ENCODE data around the gene XYLT2.

XYLT2 gene

DNA sequence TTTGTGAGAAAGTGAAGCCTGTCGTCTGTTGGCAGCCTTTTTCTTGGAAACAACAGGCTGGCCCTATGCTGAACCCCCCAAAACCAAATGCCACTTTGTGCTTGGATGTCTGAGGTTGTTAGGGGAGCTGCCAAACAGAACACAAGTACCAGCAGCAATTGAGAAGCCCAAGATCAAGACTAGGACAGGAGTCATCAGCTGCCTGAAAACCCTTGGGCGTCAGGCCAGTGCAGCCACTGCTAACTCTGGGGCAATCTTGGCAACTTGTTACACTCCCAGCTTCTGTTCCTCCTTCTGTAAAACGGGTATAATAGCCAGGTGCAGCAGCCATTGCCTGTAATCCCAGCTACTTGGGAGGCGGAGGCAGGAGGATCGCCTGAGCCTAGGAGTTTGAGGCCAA lies 60.7 kb downstream of the XYLT2 start:
- TF ChIP-seq EZH2phosphoT487 (IDR thresholded peaks at IDR 0.05; ENCODE audit: borderline replicate concordance), result no peak
- TF ChIP-seq, protein P1, sequence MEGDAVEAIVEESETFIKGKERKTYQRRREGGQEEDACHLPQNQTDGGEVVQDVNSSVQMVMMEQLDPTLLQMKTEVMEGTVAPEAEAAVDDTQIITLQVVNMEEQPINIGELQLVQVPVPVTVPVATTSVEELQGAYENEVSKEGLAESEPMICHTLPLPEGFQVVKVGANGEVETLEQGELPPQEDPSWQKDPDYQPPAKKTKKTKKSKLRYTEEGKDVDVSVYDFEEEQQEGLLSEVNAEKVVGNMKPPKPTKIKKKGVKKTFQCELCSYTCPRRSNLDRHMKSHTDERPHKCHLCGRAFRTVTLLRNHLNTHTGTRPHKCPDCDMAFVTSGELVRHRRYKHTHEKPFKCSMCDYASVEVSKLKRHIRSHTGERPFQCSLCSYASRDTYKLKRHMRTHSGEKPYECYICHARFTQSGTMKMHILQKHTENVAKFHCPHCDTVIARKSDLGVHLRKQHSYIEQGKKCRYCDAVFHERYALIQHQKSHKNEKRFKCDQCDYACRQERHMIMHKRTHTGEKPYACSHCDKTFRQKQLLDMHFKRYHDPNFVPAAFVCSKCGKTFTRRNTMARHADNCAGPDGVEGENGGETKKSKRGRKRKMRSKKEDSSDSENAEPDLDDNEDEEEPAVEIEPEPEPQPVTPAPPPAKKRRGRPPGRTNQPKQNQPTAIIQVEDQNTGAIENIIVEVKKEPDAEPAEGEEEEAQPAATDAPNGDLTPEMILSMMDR (conservative IDR thresholded peaks at IDR 0.05; ENCODE audit: low read length), result no peak
- Histone ChIP-seq H2AFZ (ENCODE audit: low read length) (no peak overlapping the region), H3K79me2 (ENCODE audit: insufficient read depth, low read length) (no peaks in the 10 kb centered on the region)

DNA sequence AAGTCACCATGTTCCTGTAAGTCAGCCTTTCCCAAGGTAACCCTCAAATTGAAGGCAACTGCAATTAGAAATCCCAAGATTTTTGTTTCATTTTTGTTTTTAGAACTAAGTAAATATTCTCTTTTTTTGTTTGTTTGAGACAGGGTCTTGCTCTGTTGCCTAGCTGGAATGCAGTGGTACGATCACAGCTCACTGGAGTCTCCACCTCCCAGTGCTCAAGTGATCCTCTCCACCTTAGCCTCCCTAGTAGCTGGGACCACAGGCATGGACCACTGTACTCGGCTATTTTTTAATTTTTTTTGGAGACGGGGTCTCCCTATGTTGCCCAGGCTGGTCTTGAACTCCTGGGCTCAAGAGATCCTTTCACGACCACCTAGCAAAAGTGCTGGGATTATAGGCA lies 62.0 kb downstream of the XYLT2 start:
- Histone ChIP-seq H3K4me1 (ENCODE audit: insufficient read depth, low read length, poor library complexity, severe bottlenecking) (no peaks in the 10 kb centered on the region), H3K4me2 (ENCODE audit: low read depth, low read length, poor library complexity, severe bottlenecking) (no peak overlapping the region), H3K9ac (ENCODE audit: low read depth, low read length, poor library complexity, severe bottlenecking) (no peak overlapping the region), H3K27me3 (ENCODE audit: insufficient read depth, low read length, poor library complexity, severe bottlenecking) (no peaks in the 10 kb centered on the region), H4K20me1 (ENCODE audit: insufficient read depth, low read length, poor library complexity, severe bottlenecking) (no peaks in the 10 kb centered on the region), H3K4me3 (ENCODE audit: low read length, poor library complexity, severe bottlenecking) (no peak overlapping the region), H3K9me2 (replicated peaks; ENCODE audit: low read depth, low read length) (no peaks in the 10 kb centered on the region), H2AFZ (ENCODE audit: low read length) (no peak overlapping the region), H3K9me3 (ENCODE audit: insufficient read depth, low read depth, low read length) (no peaks in the 10 kb centered on the region), H3K36me3 (ENCODE audit: insufficient read depth, low read length) (no peaks in the 10 kb centered on the region), H3F3A (ENCODE audit: low read depth) (no peaks in the 10 kb centered on the region), H3K79me2 (ENCODE audit: insufficient read depth, low read length) (no peaks in the 10 kb centered on the region)
- TF ChIP-seq, protein P1 (conservative IDR thresholded peaks at IDR 0.05; ENCODE audit: low read length), result no peak
- TF ChIP-seq EZH2phosphoT487 (IDR thresholded peaks at IDR 0.05; ENCODE audit: borderline replicate concordance), result no peak

More for the DNA sequence above, 60.7 kb downstream of the XYLT2 start:
- Histone ChIP-seq H3K4me3 (ENCODE audit: low read length, poor library complexity, severe bottlenecking) (no peak overlapping the region), H3K36me3 (ENCODE audit: insufficient read depth, low read length) (no peaks in the 10 kb centered on the region), H3K9me3 (ENCODE audit: insufficient read depth, low read depth, low read length) (no peaks in the 10 kb centered on the region), H3K4me2 (ENCODE audit: low read depth, low read length, poor library complexity, severe bottlenecking) (no peak overlapping the region), H3K9ac (ENCODE audit: low read depth, low read length, poor library complexity, severe bottlenecking) (no peak overlapping the region), H3K27me3 (ENCODE audit: insufficient read depth, low read length, poor library complexity, severe bottlenecking) (no peaks in the 10 kb centered on the region), H3K9me2 (replicated peaks; ENCODE audit: low read depth, low read length) (no peaks in the 10 kb centered on the region), H3K4me1 (ENCODE audit: insufficient read depth, low read length, poor library complexity, severe bottlenecking) (no peaks in the 10 kb centered on the region), H4K20me1 (ENCODE audit: insufficient read depth, low read length, poor library complexity, severe bottlenecking) (no peaks in the 10 kb centered on the region), H3F3A (ENCODE audit: low read depth) (no peaks in the 10 kb centered on the region)

All from Loucy (cell line).